Muscle layer of duodenum (tissue), 2 donors: ENCODE results near the gene FNIP2.
"Not testable (repeated sequence)": the region's sequence is repeated elsewhere in the genome, so short reads cannot be mapped to it uniquely, and the experiment has no call there.

Experiments used
- H3K27ac ChIP-seq: one replicate; pipeline ENCODE4 v1.7.0; 2013; ENCODE audit warnings: mild to moderate bottlenecking, low read length
- H3K27me3 ChIP-seq: one replicate; pipeline ENCODE4 v1.7.0; 2013; ENCODE audit warnings: low read depth, mild to moderate bottlenecking, control low read depth, low read length
- H3K36me3 ChIP-seq, 2 donors: one replicate each; pipeline ENCODE4 v1.7.0; 2013; ENCODE audit warnings: low read length in 2 of 2, control low read depth in 1 of 2, mild to moderate bottlenecking in 1 of 2; ENCODE audit not compliant: insufficient read depth in 2 of 2, control insufficient read depth in 1 of 2
- H3K4me1 ChIP-seq, 2 donors: one replicate each; pipeline ENCODE4 v1.7.0; 2013; ENCODE audit warnings: low read length in 2 of 2, mild to moderate bottlenecking in 2 of 2, control low read depth in 1 of 2, moderate library complexity in 1 of 2; ENCODE audit not compliant: insufficient read depth in 2 of 2, control insufficient read depth in 1 of 2
- H3K4me3 ChIP-seq, 2 donors: one replicate each; pipeline ENCODE4 v1.7.0; 2013; ENCODE audit warnings: low read length in 2 of 2, low read depth in 1 of 2, mild to moderate bottlenecking in 1 of 2
- H3K9me3 ChIP-seq, 2 donors: one replicate each; pipeline ENCODE4 v1.7.0; 2013; ENCODE audit warnings: low read length in 2 of 2, control low read depth in 1 of 2, mild to moderate bottlenecking in 1 of 2; ENCODE audit not compliant: control insufficient read depth in 1 of 2
- donor health status: healthy.

FNIP2 gene

GRCh38 chr4:158884280-158884679 is 115.5 kb downstream of the FNIP2 start:
- H3K9me3 ChIP-seq = no peaks in the 10 kb centered on the region

GRCh38 chr4:158885564-158885963 is 116.7 kb downstream of the FNIP2 start:
- Histone ChIP-seq H3K27me3 (no peaks in the 10 kb centered on the region), H3K27ac (no peak overlapping the region), H3K36me3 (peaks cover 3 to 5% of the 10 kb centered on the region in 2 donors), H3K9me3 (no peaks in the 10 kb centered on the region), H3K4me1 (peaks cover 0 to 8% of the 10 kb centered on the region in 2 donors), H3K4me3 (no peak overlapping the region)

More at GRCh38 chr4:158884280-158884679, 115.5 kb downstream of the FNIP2 start:
- Histone ChIP-seq H3K27ac (no peak overlapping the region), H3K27me3 (no peaks in the 10 kb centered on the region), H3K36me3 (peaks cover 4 to 5% of the 10 kb centered on the region in 2 donors), H3K4me1 (peaks cover 0 to 8% of the 10 kb centered on the region in 2 donors), H3K4me3 (no peak overlapping the region)

- H3K4me3 ChIP-seq = no peak overlapping the region
- H3K27me3 ChIP-seq = no peaks in the 10 kb centered on the region
- peaks cover 20 to 22% of the 10 kb centered on the region in 2 donors for H3K36me3 ChIP-seq
- no peak overlapping the region for H3K27ac ChIP-seq
- no peaks in the 10 kb centered on the region for H3K4me1 ChIP-seq
- H3K9me3 ChIP-seq = no peaks in the 10 kb centered on the region
Observed at GRCh38 chr4:158890294-158890693, 121.5 kb downstream of the FNIP2 start.

- H3K9me3 ChIP-seq = no peaks in the 10 kb centered on the region
- no peak overlapping the region for H3K4me3 ChIP-seq
- H3K27ac ChIP-seq = no peak overlapping the region
- peaks cover 0 to 6% of the 10 kb centered on the region in 2 donors for H3K4me1 ChIP-seq
- peaks cover 20 to 22% of the 10 kb centered on the region in 2 donors for H3K36me3 ChIP-seq
- no peaks in the 10 kb centered on the region for H3K27me3 ChIP-seq
Observed at GRCh38 chr4:158891256-158891655, 122.4 kb downstream of the FNIP2 start.

- H3K27me3 ChIP-seq = no peaks in the 10 kb centered on the region
Observed at GRCh38 chr4:158894826-158895225, 126.0 kb downstream of the FNIP2 start.

GRCh38 chr4:158895797-158896576 is 127.2 kb downstream of the FNIP2 start:
- H3K27me3 ChIP-seq = no peaks in the 10 kb centered on the region
- H3K9me3 ChIP-seq = no peaks in the 10 kb centered on the region
- H3K4me3 ChIP-seq = no peak overlapping the region
- no peak overlapping the region for H3K27ac ChIP-seq
- peaks cover 15 to 22% of the 10 kb centered on the region in 2 donors for H3K36me3 ChIP-seq
- peaks cover 0 to 8% of the 10 kb centered on the region in 2 donors for H3K4me1 ChIP-seq

More at GRCh38 chr4:158894826-158895225, 126.0 kb downstream of the FNIP2 start:
- peaks cover 0 to 8% of the 10 kb centered on the region in 2 donors for H3K4me1 ChIP-seq
- H3K36me3 ChIP-seq = peaks cover 15 to 22% of the 10 kb centered on the region in 2 donors
- H3K27ac ChIP-seq = no peak overlapping the region
- H3K9me3 ChIP-seq = no peaks in the 10 kb centered on the region
- no peak overlapping the region for H3K4me3 ChIP-seq

- H3K27me3 ChIP-seq, H3K27ac ChIP-seq, H3K9me3 ChIP-seq, H3K4me3 ChIP-seq, H3K4me1 ChIP-seq: not testable (repeated sequence)
- peaks cover 9 to 17% of the 10 kb centered on the region in 2 donors for H3K36me3 ChIP-seq
Observed at GRCh38 chr4:158896577-158897238, 127.9 kb downstream of the FNIP2 start.

- H3K36me3 ChIP-seq = peaks cover 10% of the 10 kb centered on the region in 2 donors
- H3K4me1 ChIP-seq, H3K4me3 ChIP-seq, H3K9me3 ChIP-seq, H3K27ac ChIP-seq, H3K27me3 ChIP-seq: not testable (repeated sequence)
Observed at GRCh38 chr4:158900408-158900807, 131.6 kb downstream of the FNIP2 start.

GRCh38 chr4:158902280-158903078 is 133.7 kb downstream of the FNIP2 start:
- not testable (repeated sequence) for H3K27me3 ChIP-seq, H3K4me1 ChIP-seq, H3K4me3 ChIP-seq, H3K9me3 ChIP-seq, H3K27ac ChIP-seq
- peaks cover 10 to 16% of the 10 kb centered on the region in 2 donors for H3K36me3 ChIP-seq

- H3K27ac ChIP-seq = no peak overlapping the region
- no peaks in the 10 kb centered on the region for H3K9me3 ChIP-seq
- peaks cover 10 to 16% of the 10 kb centered on the region in 2 donors for H3K36me3 ChIP-seq
- no peak overlapping the region for H3K4me3 ChIP-seq
- H3K4me1 ChIP-seq = peaks cover 0 to 2% of the 10 kb centered on the region in 2 donors
- no peaks in the 10 kb centered on the region for H3K27me3 ChIP-seq
Observed at GRCh38 chr4:158903079-158903456, 134.2 kb downstream of the FNIP2 start.

- H3K4me3 ChIP-seq = no peak overlapping the region
- H3K36me3 ChIP-seq = peaks cover 10 to 16% of the 10 kb centered on the region in 2 donors
- no peaks in the 10 kb centered on the region for H3K9me3 ChIP-seq
- no peaks in the 10 kb centered on the region for H3K27me3 ChIP-seq
- no peak overlapping the region for H3K27ac ChIP-seq
- peaks cover 0 to 2% of the 10 kb centered on the region in 2 donors for H3K4me1 ChIP-seq
Observed at GRCh38 chr4:158903472-158904043, 134.7 kb downstream of the FNIP2 start.
